H1 (cell line): ENCODE results near the gene MICU1.

Experiments
- ATF2 ChIP-seq: IDR thresholded peaks from 2 replicates; pipeline ENCODE4 v1.6.1; 2012; ENCODE audit warnings: low read length, inconsistent platforms
- BRCA1 ChIP-seq: IDR thresholded peaks from 2 replicates; pipeline ENCODE4 v1.6.1; 2012; ENCODE audit warnings: low read depth, low read length, improper control_type of control experiment
- CBX8 ChIP-seq: fragments of 300-800, 300-1000 bp; sonication (generic); IDR thresholded peaks from 2 replicates; pipeline ENCODE4 v1.7.1; 2016; ENCODE audit warnings: low read depth, low read length, borderline replicate concordance
- CTCF ChIP-seq, 3 experiments: IDR thresholded peaks; 1 replicate in 2 of 3; 2 replicates in 1 of 3; pipeline versions ENCODE4 v1.5.1 to v1.6.1; 2011; ENCODE audit warnings: low read length in 3 of 3, mild to moderate bottlenecking in 3 of 3, inconsistent platforms in 2 of 3, low read depth in 1 of 3, moderate library complexity in 1 of 3; ENCODE audit not compliant: insufficient read depth in 1 of 3; ENCODE audit errors: control extremely low read depth in 1 of 3
- EP300 ChIP-seq, 2 experiments: IDR thresholded peaks; 1 replicate in 1 of 2; 2 replicates in 1 of 2; pipeline ENCODE4 v1.6.1; 2011 to 2012; ENCODE audit warnings: low read depth in 2 of 2, low read length in 2 of 2, mild to moderate bottlenecking in 2 of 2, borderline replicate concordance in 1 of 2, inconsistent platforms in 1 of 2, moderate library complexity in 1 of 2
- EZH2 ChIP-seq: fragments of 200-600 bp; sonication (generic); IDR thresholded peaks from 2 replicates; pipeline ENCODE4 v1.7.1; 2012; ENCODE audit warnings: low read depth, mild to moderate bottlenecking, moderate library complexity, low read length, inconsistent platforms; ENCODE audit not compliant: severe bottlenecking
- MAX ChIP-seq: IDR thresholded peaks from 2 replicates; pipeline ENCODE4 v1.6.1; 2012; ENCODE audit warnings: inconsistent platforms
- POLR2A ChIP-seq, 2 experiments: IDR thresholded peaks; 1 replicate in 1 of 2; 2 replicates in 1 of 2; pipeline ENCODE4 v1.6.1; 2011; ENCODE audit warnings: low read depth in 2 of 2, low read length in 2 of 2, mild to moderate bottlenecking in 2 of 2; ENCODE audit errors: control extremely low read depth in 1 of 2
- RAD21 ChIP-seq, 2 experiments: IDR thresholded peaks in 1 of 2; conservative IDR thresholded peaks in 1 of 2; 2 replicates each; pipeline ENCODE4 v1.6.1; 2011; ENCODE audit warnings: low read depth in 2 of 2, low read length in 2 of 2, improper control_type of control experiment in 1 of 2, inconsistent platforms in 1 of 2, mild to moderate bottlenecking in 1 of 2, moderate library complexity in 1 of 2
- RFX5 ChIP-seq: IDR thresholded peaks from 2 replicates; pipeline ENCODE4 v1.6.1; 2011; ENCODE audit warnings: low read depth, low read length, improper control_type of control experiment, borderline replicate concordance
- RXRA ChIP-seq: IDR thresholded peaks from 2 replicates; pipeline ENCODE4 v1.6.1; 2011; ENCODE audit warnings: low read depth, mild to moderate bottlenecking, low read length, moderate library complexity; ENCODE audit not compliant: insufficient read depth
- SUZ12 ChIP-seq: fragments of 200-600 bp; sonication (generic); IDR thresholded peaks from 2 replicates; pipeline ENCODE4 v1.6.1; 2012; ENCODE audit warnings: mild to moderate bottlenecking, inconsistent platforms, low read length, moderate library complexity, mixed read lengths
- TBP ChIP-seq: IDR thresholded peaks from 2 replicates; pipeline ENCODE4 v1.6.1; 2011; ENCODE audit warnings: low read depth, low read length, improper control_type of control experiment
- USF2 ChIP-seq: IDR thresholded peaks from 2 replicates; pipeline ENCODE4 v1.6.1; 2011; ENCODE audit warnings: low read length, improper control_type of control experiment

GRCh38 chr10:72663971-72664370, 38.1 kb upstream of the MICU1 start:
- no peak for TF ChIP-seq CTCF (IDR thresholded peaks at IDR 0.05; ENCODE audit: control extremely low read depth in 1 of 3, insufficient read depth in 1 of 3, low read depth in 1 of 3, low read length in 3 of 3)
- TF ChIP-seq USF2, result no peak
- no peak for TF ChIP-seq SUZ12
- no peak for TF ChIP-seq MAX
- no peak for TF ChIP-seq TBP
- TF ChIP-seq EZH2, result no peak
- TF ChIP-seq RXRA, result no peak
- no peak for TF ChIP-seq BRCA1
- no peak for TF ChIP-seq CBX8
- TF ChIP-seq POLR2A (IDR thresholded peaks at IDR 0.05; ENCODE audit: control extremely low read depth in 1 of 2, low read depth in 2 of 2, low read length in 2 of 2), result no peak
- TF ChIP-seq RFX5, result no peak
- TF ChIP-seq RAD21 (IDR thresholded peaks at IDR 0.05 in 1 of 2, conservative IDR thresholded peaks at IDR 0.05 in 1 of 2; ENCODE audit: low read depth in 2 of 2, low read length in 2 of 2), result no peak
- TF ChIP-seq ATF2, result no peak
- no peak for TF ChIP-seq EP300 (IDR thresholded peaks at IDR 0.05; ENCODE audit: borderline replicate concordance in 1 of 2, low read depth in 2 of 2, low read length in 2 of 2)
